ENCODE measurements around the gene PCDHA5. TPM values are rescaled to one million over a fixed set of nuclear protein-coding genes. Genes with fewer than 3 reads are reported as not detected.
A peak's percentile ranks its signal among the peaks of the same experiment; 100 is the strongest.
"Not testable (repeated sequence)": the region's sequence is repeated elsewhere in the genome, so short reads cannot be mapped to it uniquely, and the experiment has no call there.

Gene PCDHA5
- total and polyA plus RNA-seq, 9 donors: 0.07 to 1.4 (median 0.40) TPM

DNA sequence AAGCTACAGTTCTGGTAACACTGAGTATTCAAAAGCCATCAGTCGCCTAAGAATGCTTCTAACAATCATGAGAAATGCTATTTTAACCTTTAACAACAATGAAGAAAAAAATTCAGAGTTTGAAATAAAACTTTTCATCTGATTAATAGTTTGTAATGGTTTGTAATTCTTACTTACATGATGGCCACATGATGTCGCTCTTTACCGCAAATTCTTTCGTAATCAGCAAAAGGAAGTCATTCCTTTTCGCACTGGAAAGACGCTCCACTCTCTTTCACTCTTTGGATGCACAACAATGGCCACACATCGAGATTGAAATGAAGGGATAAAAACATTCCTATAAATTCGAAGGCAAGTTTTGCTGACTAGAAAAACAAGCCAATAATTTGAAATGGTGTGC, 12.6 kb downstream of the PCDHA5 start, which contains the start of gene PCDHA7:
TSS of gene PCDHA7 (plus strand) at position 277 of the 400 bp plus-strand sequence. CDS start at position 392, 115 bp downstream.
- H3K36me3 ChIP-seq: no peaks in the 10 kb centered on the region
- no peaks in the 10 kb centered on the region for H3K27me3 ChIP-seq
- TF ChIP-seq, protein P1, sequence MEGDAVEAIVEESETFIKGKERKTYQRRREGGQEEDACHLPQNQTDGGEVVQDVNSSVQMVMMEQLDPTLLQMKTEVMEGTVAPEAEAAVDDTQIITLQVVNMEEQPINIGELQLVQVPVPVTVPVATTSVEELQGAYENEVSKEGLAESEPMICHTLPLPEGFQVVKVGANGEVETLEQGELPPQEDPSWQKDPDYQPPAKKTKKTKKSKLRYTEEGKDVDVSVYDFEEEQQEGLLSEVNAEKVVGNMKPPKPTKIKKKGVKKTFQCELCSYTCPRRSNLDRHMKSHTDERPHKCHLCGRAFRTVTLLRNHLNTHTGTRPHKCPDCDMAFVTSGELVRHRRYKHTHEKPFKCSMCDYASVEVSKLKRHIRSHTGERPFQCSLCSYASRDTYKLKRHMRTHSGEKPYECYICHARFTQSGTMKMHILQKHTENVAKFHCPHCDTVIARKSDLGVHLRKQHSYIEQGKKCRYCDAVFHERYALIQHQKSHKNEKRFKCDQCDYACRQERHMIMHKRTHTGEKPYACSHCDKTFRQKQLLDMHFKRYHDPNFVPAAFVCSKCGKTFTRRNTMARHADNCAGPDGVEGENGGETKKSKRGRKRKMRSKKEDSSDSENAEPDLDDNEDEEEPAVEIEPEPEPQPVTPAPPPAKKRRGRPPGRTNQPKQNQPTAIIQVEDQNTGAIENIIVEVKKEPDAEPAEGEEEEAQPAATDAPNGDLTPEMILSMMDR (IDR thresholded peaks at IDR 0.05): no peak
- TF ChIP-seq EP300 (IDR thresholded peaks at IDR 0.05) (no peak), POLR2A (IDR thresholded peaks at IDR 0.05) (no peak)
- no peak for DNase-seq
- 9 to 18% (median 14%) methylated on average over 8 of the region's 8 CpGs for whole genome bisulfite sequencing, 3 donors
- no peaks in the 10 kb centered on the region for H3K4me1 ChIP-seq (ENCODE audit: insufficient read depth)
- H3K27ac ChIP-seq: no peak within 1 kb of the TSS
- intact Hi-C loops (cut with DNase I): no loop called here
- H3K4me3 ChIP-seq: no peak within 1 kb of the TSS
- peaks cover 0 to 21% of the 10 kb centered on the region in 2 donors for H3K9me3 ChIP-seq

DNA sequence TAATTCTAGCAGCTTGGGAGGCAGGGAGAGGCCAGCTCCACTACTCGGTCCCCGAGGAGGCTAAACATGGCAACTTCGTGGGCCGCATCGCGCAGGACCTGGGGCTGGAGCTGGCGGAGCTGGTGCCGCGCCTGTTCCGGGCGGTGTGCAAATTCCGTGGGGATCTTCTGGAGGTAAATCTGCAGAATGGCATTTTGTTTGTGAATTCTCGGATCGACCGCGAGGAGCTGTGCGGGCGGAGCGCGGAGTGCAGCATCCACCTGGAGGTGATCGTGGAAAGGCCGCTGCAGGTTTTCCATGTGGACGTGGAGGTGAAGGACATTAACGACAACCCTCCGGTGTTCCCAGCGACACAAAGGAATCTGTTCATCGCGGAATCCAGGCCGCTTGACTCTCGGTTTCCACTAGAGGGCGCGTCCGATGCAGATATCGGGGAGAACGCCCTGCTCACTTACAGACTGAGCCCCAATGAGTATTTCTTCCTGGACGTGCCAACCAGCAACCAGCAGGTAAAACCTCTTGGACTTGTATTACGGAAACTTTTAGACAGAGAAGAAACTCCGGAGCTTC, 13.1 kb downstream of the PCDHA5 start:
- H3K36me3 ChIP-seq; H3K27ac ChIP-seq; H3K27me3 ChIP-seq; intact Hi-C loops (cut with DNase I); DNase-seq; H3K4me1 ChIP-seq (ENCODE audit: insufficient read depth); H3K4me3 ChIP-seq: not testable (repeated sequence)
- peaks cover 0 to 21% of the 10 kb centered on the region in 2 donors for H3K9me3 ChIP-seq
- 15 to 29% (median 21%) methylated on average over 26 of the region's 38 CpGs for WGBS, 3 donors

DNA sequence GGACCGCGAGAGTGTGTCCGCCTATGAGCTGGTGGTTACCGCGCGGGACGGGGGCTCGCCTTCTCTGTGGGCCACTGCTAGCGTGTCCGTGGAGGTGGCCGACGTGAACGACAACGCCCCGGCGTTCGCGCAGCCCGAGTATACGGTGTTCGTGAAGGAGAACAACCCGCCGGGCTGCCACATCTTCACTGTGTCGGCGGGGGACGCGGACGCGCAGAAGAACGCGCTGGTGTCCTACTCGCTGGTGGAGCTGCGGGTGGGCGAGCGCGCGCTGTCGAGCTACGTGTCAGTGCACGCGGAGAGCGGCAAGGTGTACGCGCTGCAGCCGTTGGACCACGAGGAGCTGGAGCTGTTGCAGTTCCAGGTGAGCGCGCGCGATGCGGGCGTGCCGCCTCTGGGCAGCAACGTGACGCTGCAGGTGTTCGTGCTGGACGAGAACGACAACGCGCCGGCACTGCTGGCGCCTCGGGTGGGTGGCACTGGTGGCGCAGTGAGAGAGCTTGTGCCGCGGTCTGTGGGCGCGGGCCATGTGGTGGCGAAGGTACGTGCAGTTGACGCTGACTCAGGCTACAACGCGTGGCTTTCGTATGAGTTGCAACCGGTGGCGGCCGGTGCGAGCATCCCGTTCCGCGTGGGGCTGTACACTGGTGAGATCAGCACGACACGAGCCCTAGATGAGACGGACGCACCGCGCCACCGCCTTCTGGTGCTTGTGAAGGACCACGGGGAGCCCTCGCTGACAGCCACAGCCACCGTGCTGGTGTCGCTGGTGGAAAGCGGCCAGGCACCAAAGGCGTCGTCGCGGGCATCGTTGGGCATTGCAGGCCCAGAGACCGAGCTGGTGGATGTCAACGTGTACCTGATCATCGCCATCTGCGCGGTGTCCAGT, 14.5 kb downstream of the PCDHA5 start:
- DNase-seq: no peak
- peaks cover 0 to 14% of the 10 kb centered on the region in 2 donors for H3K9me3 ChIP-seq
- intact Hi-C loops (cut with DNase I): no loop called here
- no peak overlapping the region for H3K27ac ChIP-seq
- H3K4me1 ChIP-seq (ENCODE audit: insufficient read depth): no peaks in the 10 kb centered on the region
- H3K27me3 ChIP-seq: no peaks in the 10 kb centered on the region
- 34 to 55% (median 49%) methylated on average over 89 to 103 of the region's 103 CpGs for WGBS, 3 donors
- H3K36me3 ChIP-seq: no peaks in the 10 kb centered on the region
- no peak for TF ChIP-seq POLR2A (IDR thresholded peaks at IDR 0.05)
- TF ChIP-seq EP300 (IDR thresholded peaks at IDR 0.05): no peak
- TF ChIP-seq, protein P1 (IDR thresholded peaks at IDR 0.05): no peak
- H3K4me3 ChIP-seq: no peak overlapping the region

DNA sequence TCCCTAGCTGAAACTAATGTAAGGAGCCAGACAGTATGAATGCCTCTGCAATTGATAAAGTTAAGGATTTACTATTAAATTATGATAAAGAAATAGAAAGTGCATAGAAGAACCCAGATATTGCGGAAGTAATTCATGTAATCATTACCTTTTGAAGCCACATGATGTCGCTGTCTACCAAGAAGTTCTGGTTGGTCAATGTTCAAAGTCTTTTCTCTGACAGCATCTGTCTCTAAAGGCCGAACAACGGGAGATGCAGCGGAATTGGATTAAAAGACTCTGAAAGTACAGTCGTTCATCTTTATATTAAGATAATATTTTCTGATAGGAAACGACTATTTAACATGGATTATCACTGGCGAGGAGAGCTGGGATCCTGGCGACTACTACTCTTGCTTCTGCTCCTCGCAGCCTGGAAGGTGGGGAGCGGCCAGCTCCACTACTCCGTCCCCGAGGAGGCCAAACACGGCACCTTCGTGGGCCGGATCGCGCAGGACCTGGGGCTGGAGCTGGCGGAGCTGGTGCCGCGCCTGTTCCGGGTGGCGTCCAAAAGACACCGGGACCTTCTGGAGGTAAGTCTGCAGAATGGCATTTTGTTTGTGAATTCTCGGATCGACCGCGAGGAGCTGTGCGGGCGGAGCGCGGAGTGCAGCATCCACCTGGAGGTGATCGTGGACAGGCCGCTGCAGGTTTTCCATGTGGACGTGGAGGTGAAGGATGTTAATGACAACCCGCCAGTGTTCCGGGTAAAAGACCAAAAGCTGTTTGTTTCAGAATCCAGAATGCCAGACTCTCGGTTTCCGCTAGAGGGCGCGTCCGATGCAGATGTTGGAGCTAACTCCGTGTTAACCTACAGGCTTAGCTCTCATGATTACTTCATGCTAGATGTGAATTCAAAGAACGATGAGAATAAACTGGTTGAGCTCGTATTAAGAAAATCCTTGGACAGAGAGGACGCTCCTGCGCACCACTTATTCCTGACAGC, 19.9 kb downstream of the PCDHA5 start, which contains the start of gene PCDHA8:
TSS of gene PCDHA8 (plus strand) at position 210 of the 985 bp plus-strand sequence. CDS start at position 345, 135 bp downstream.
- TF ChIP-seq EP300 (IDR thresholded peaks at IDR 0.05) (no peak), POLR2A (IDR thresholded peaks at IDR 0.05) (no peak)
- TF ChIP-seq, protein P1 (IDR thresholded peaks at IDR 0.05): no peak
- DNase-seq: peak in 1 of 5 donors; percentile 34
- no peaks in the 10 kb centered on the region for H3K36me3 ChIP-seq
- peaks cover 0 to under 1% of the 10 kb centered on the region in 2 donors for H3K9me3 ChIP-seq
- H3K4me3 ChIP-seq: no peak within 1 kb of the TSS
- 14 to 29% (median 26%) methylated on average over 39 to 47 of the region's 47 CpGs for WGBS, 3 donors
- no peaks in the 10 kb centered on the region for H3K27me3 ChIP-seq
- intact Hi-C loops (cut with DNase I): no loop called here
- H3K27ac ChIP-seq: no peak within 1 kb of the TSS
- no peaks in the 10 kb centered on the region for H3K4me1 ChIP-seq (ENCODE audit: insufficient read depth)
